Measurements from ENCODE around the gene RAB41.
"Not testable (repeated sequence)": the region's sequence is repeated elsewhere in the genome, so short reads cannot be mapped to it uniquely, and the experiment has no call there.

The RAB41 gene

GRCh38 chrX:70281951-70282350, at the start of gene RAB41:
TSS of gene RAB41 (plus strand) at chrX:70282172. CDS start at chrX:70282218, 46 bp downstream.
- no peak for DNase-seq (ENCODE audit: low read depth in 3 of 3, low spot score in 1 of 3)

GRCh38 chrX:70234355-70234754, 47.6 kb upstream of the RAB41 start, which contains the start of gene AWAT1:
TSS of gene AWAT1 (plus strand) at chrX:70234655. CDS start at chrX:70234696, 41 bp downstream.
- no peak for DNase-seq (ENCODE audit: low read depth in 3 of 3, low spot score in 1 of 3)

- no peak for DNase-seq (ENCODE audit: low read depth in 3 of 3, low spot score in 1 of 3)
Measured at GRCh38 chrX:70240751-70241150, 41.2 kb upstream of the RAB41 start.

- no peak for DNase-seq (ENCODE audit: low read depth in 3 of 3, low spot score in 1 of 3)
Measured at GRCh38 chrX:70241501-70241900, 40.5 kb upstream of the RAB41 start.

GRCh38 chrX:70243601-70244000, 38.4 kb upstream of the RAB41 start:
- not testable (repeated sequence) for DNase-seq (ENCODE audit: low read depth in 3 of 3, low spot score in 1 of 3)

- no peak for DNase-seq (ENCODE audit: low read depth in 3 of 3, low spot score in 1 of 3)
Measured at GRCh38 chrX:70244881-70245280, 37.1 kb upstream of the RAB41 start.

GRCh38 chrX:70247252-70247651, 34.7 kb upstream of the RAB41 start:
- no peak for DNase-seq (ENCODE audit: low read depth in 3 of 3, low spot score in 1 of 3)

GRCh38 chrX:70252491-70252890, 29.5 kb upstream of the RAB41 start:
- no peak for DNase-seq (ENCODE audit: low read depth in 3 of 3, low spot score in 1 of 3)

- no peak for DNase-seq (ENCODE audit: low read depth in 3 of 3, low spot score in 1 of 3)
Measured at GRCh38 chrX:70253377-70254062, 28.5 kb upstream of the RAB41 start.

- no peak for DNase-seq (ENCODE audit: low read depth in 3 of 3, low spot score in 1 of 3)
Measured at GRCh38 chrX:70254063-70254400, 27.9 kb upstream of the RAB41 start.

GRCh38 chrX:70254909-70255308, 27.1 kb upstream of the RAB41 start:
- no peak for DNase-seq (ENCODE audit: low read depth in 3 of 3, low spot score in 1 of 3)

GRCh38 chrX:70255452-70255851, 26.5 kb upstream of the RAB41 start:
- no peak for DNase-seq (ENCODE audit: low read depth in 3 of 3, low spot score in 1 of 3)

- DNase-seq (ENCODE audit: low read depth in 3 of 3, low spot score in 1 of 3) = no peak
Measured at GRCh38 chrX:70257423-70258288, 24.3 kb upstream of the RAB41 start.

- DNase-seq (ENCODE audit: low read depth in 3 of 3, low spot score in 1 of 3) = no peak
Measured at GRCh38 chrX:70260104-70260503, 21.9 kb upstream of the RAB41 start, which contains the start of gene P2RY4. TSS of gene P2RY4 (minus strand) at chrX:70260204. CDS start at chrX:70259624, 580 bp downstream.

GRCh38 chrX:70262952-70263567, 18.9 kb upstream of the RAB41 start:
- DNase-seq (ENCODE audit: low read depth in 3 of 3, low spot score in 1 of 3) = peak in 1 of 3 donors; percentile 3

GRCh38 chrX:70264784-70265183, 17.2 kb upstream of the RAB41 start:
- DNase-seq (ENCODE audit: low read depth in 3 of 3, low spot score in 1 of 3) = no peak

GRCh38 chrX:70268034-70268433, 13.9 kb upstream of the RAB41 start, which contains the start of gene ARR3:
TSS of gene ARR3 (plus strand) at chrX:70268334. CDS start at chrX:70269386, 1,052 bp downstream.
- no peak for DNase-seq (ENCODE audit: low read depth in 3 of 3, low spot score in 1 of 3)

- not testable (repeated sequence) for DNase-seq (ENCODE audit: low read depth in 3 of 3, low spot score in 1 of 3)
Measured at GRCh38 chrX:70274029-70274428, 7.9 kb upstream of the RAB41 start.

- no peak for DNase-seq (ENCODE audit: low read depth in 3 of 3, low spot score in 1 of 3)
Measured at GRCh38 chrX:70279081-70279480, 2.9 kb upstream of the RAB41 start.

- DNase-seq (ENCODE audit: low read depth in 3 of 3, low spot score in 1 of 3) = no peak
Measured at GRCh38 chrX:70280573-70280972, 1.4 kb upstream of the RAB41 start.

GRCh38 chrX:70289168-70289792, 7.3 kb downstream of the RAB41 start:
- DNase-seq (ENCODE audit: low read depth in 3 of 3, low spot score in 1 of 3) = no peak
